IPS-NIHi11 (cell line): ENCODE results near the gene PIK3C3.

Experiments
- DNase-seq: peaks from one replicate; pipeline ENCODE4 v3.0.0; 2012; ENCODE audit warnings: mixed read lengths, low spot score

PIK3C3 gene

DNA sequence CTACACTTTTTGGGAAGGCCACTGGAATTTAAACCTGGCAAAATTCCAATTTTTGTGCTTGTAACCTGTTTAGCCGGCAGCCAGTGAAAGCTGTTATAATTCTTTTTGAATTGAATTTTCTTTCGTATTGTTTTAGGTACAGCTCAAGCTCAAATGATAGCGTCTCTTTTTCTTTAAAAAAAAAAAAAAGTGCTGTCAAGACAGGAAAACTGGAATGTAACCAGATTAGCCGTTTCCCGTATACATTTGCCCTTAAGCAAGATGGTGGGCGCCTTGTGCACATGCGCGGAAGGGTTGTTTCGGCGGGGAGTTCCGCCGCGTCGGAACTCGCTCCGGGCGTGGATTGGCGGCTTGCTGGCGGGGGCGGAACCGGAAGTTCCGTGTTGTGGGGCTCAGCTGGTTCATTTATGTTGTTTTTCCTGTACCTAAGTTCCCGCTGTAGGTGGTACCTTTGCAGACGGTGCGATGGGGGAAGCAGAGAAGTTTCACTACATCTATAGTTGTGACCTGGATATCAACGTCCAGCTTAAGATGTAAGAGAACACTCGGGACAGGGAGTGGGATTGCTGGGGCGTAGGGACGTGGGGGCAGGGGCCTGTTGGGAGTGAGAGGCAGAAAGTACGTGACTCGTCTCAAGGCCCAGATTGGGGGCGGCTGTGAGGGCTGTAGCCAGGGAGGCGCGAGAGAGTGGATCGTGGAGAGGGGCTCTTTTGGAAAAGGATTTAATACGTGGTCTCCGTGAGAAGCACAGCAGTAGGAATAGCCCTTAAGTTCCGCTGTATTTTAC lies at the start of gene PIK3C3:
Gene PIK3C3 (plus strand): TSS at position 408 of the 787 bp plus-strand sequence. CDS start 58 bp downstream, at position 466.
- DNase-seq, result peak; percentile 93

DNA sequence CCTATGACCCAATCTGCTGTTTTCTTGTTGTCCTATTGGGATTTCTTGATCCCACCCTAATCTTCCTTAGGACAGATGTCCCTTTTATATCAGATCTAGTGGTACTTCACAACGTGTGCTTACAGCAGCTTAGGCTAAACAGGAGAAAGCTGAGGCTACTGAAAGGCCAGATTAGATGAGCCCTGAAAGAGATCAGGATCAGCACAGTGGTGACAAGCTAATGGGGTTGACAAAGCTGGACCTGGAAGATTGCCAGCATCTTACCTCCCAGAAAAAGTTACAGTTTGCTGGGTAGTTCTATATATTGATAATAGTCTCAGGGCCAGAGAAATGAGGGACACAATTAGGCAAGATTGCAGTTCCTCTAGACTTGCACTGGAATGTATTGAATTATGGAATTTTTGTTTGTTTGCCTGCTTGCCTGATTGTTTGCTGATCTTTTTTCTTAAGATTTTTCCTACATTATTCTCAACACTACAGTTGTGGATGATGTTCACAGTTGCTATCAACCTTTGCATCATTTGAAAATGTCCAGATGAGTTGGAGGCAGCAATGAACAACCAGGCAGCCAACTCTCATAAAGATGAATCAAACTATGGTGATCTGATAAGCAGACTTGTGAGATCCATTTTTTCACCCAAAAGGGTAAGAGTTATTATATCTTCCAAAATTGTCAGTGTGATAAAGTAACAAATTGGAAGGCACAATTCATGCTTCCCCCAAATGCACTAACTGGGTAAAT lies 49.1 kb upstream of the PIK3C3 start:
- DNase-seq, result no peak

DNA sequence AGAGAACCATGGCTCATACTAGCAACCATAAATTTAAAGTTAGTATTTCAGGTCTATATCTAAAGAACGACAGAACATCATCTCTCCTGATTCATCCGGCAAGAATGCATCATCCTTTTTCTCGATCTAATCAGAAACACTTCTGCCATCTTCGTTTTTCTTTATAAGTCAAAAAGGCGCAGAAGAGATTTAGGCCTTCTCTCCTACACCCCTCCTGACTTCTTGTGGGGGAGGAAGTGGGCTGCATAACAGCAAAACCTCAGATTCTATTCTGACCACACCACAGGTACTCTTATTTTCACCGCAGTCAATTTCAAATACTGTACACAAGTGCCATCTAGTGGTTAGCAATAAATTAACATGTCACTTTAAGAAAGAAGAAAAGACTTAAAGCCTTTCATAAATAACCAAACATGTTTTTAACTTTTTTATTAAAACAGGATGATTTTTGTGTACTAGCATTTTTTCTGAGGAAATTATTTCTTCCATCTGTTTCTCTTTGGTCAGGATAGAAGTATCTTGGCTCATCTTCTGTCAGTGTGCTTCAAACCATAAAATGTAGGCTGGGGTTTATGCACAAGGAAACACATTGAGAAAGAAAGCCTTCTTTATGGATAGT lies 48.4 kb upstream of the PIK3C3 start:
- peak; percentile 58 for DNase-seq

DNA sequence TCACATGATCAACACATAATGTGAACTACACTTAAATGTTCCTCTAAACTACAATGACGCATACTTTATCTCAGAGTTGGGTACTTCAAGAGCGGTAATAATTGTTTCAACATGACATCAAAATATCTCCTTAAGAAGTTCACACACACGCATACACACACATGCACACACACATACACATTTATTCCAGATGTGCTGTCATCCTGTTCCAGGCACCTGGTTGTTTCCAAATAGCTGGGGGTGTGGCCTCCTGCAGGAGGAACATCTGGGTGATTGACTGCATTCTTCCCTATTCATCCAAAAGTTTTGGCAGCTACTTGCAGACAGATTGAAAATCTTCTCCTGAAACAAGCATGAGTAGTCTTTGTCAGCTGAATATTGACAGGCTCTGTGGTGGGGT lies 37.9 kb upstream of the PIK3C3 start:
- DNase-seq, result no peak

DNA sequence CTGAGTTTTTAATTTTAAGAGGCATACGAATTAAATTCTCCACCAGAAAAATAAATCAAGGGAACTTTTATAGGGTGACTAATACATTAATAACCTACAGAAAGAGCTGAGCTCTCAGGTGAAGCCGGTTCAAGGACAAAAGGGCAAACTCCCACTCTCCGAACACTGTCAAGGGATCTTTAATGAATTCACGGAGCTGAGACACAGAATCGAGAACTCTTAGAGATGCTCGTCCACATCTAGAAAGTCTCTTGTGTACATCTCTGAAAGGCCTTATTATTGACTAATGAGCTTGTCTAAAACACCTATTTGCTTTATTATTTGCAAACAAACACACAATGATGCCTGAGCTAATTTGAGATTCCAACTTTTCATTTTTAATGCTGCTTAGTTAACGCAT lies 33.3 kb upstream of the PIK3C3 start:
- DNase-seq, result no peak

DNA sequence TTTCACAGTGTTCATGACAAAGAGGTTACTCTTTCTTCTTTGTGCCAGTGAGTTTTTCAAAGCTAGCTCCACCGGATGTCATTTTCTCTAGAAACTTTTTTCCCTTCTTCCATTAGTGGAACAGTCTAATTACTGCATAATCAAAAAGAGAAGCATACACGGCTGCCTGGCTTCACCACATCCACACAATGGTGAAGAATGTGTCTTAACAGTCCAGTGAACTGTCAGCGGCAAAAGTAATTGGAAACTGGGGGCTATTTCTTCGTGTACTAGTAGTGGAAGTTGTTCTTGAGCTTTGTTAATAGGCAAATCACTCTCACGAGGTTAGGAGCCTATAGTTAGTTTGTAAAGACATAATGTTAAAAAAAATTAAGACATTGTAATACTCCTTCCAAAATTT lies 32.9 kb upstream of the PIK3C3 start:
- no peak for DNase-seq

DNA sequence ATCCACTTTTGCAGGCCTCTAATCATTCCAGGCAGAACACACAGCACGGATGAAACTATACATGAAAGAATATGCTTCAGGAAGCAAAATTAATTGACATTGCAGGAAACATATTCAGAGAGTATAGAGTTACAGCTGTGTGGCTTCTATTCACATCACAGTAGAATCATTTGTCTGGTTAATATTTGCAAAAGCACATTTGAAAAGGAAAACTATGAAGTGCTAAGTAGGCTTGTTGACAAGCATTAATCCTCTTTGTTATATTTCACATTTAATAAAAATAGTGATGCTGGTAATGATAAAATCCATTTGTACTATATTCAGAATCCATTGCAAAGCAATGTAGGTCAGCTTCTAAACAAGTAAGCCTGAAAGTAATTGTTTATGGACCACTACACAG lies 32.2 kb upstream of the PIK3C3 start:
- DNase-seq, result no peak

DNA sequence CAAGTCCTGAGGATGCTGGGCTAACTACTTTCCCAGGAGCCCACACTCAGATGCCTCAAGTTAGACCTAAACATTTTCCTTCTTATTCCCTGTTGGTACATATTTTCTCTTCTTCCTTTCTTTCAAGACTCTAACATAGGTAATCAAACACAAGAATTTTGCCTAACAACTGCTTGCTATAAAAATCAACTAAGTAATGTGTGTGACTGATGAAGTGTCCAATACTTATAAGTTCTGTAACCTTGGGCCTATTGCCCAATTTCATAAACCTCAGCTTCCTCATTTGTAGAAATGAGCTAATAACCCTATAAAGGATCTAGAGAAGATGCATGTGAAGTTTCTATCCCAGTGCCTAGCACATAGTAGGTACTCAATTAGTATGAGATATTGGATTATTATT lies 31.6 kb upstream of the PIK3C3 start:
- DNase-seq, result no peak

DNA sequence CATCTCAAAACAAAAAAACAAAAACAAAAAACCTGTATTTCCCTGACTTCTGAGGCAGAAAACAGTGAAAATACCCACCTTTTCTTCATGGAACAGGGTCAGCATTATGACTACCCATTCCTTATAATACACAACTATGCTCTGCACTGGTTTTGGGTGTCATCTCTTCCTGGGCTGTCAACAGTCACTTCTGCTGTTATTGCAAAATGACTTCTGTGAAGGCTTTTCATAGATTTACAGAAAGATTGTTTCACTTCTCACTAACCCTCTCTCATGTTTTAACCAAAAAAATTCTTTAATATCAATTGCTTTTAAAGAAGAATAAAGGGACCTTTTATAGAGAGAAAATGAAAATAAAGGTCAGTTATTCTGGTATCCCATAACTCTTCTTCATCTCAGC lies 26.5 kb upstream of the PIK3C3 start:
- DNase-seq, result no peak

DNA sequence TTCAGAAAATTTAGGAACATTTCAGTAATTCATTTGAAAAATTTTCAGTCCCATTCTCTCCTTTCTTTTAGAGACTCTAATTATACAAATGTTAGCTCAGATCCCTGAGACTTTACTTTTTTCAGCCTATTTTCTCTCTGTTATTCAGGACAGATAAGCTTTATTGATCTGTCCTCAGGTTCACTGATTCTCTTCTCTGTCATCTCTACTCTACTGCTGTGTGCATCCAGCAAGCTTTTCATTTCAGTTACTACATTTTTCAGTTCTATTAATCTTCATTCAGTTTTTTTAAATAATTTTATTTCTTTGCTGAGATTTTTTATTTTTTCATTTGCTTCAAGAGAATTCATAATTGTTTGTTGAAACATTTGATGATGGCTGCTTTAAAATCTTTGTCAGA lies 22.1 kb upstream of the PIK3C3 start:
- DNase-seq, result no peak

DNA sequence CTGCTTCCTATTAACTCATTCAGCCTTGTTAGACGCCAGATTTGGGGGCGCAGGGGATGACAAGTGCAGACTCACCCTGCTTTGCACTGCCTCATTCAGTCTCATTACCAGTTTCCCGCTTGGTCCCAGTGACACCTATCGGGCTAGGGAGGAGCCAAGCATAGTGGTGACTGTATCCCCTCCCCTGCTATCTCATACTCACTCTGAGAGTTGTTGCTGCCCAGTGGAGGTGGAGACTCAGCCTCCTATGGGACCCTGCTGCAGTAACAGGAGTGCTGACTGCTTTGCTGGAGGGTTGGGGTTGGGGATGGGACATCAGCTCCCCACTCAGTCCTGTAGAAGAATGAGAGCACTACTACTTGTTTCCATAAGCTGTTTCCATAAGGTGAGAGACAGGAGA lies 21.3 kb upstream of the PIK3C3 start:
- peak; percentile 25 for DNase-seq

DNA sequence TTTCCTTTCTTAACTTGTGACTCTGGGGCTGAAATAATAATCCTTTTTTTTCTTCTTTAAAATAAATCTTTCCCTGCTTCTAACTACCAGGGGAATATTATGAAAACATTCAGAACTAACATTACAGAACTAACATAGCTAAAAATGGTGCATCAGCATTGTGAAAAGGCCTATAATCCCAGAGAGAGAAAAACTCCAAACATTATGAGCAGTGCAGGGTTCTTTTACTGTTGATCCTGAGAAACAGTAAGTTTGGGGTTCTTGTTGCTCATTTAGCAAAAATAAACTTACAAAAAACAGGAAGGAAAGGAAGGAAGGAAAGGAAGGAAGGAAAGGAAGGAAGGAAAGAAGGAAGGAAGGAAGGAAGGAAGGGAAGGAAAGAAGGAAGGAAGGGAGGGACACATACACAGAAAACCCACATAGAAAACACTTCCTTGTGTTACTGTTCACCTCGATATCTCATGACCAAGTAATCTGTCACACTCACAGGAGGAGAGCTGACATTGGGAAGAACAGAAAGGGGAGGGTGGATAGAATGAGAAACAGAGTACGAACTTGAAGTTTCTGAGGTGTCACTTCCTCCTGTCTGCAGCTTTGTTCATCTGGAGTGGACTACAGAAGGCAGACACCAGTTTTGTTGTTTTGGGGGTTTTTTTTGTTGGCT lies 18.4 kb upstream of the PIK3C3 start:
- DNase-seq, result no peak

DNA sequence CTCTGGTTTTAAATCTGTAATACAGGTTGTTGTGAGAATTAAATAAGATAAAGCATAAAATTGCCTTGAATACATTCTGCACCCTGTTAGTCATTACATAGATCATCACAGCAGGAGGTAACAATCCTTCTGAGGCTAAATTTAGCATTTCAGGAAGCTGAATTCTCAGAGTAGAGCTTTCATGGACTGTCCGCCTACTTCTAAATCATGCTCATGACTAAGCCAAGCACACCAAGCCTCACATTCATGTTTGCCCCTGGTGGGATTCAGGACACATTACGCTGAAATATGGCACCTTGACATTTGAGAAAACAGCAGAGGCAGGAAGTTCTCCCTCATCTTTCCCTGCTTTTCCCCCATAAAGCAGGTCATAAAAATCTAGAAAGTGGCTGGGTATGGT lies 16.6 kb upstream of the PIK3C3 start:
- DNase-seq, result no peak

DNA sequence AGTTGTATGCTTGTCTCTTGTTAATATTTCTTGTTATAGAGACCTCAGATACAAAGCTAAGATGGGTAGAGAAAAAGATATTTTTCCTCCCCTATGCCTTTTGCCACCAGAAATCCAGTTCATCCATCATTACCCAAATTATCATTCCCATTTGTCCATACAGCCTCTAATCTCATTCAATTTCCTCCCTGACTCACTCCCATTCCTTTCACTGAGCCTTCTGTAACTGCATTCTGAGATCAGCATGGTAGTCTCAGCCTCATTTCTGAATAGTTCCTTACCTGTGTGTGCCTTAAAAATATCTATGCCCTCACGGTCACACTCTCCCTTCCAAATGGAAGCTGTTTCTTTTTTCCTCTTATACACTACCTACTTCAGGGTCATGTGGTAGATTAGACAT lies 15.7 kb upstream of the PIK3C3 start:
- DNase-seq, result no peak

DNA sequence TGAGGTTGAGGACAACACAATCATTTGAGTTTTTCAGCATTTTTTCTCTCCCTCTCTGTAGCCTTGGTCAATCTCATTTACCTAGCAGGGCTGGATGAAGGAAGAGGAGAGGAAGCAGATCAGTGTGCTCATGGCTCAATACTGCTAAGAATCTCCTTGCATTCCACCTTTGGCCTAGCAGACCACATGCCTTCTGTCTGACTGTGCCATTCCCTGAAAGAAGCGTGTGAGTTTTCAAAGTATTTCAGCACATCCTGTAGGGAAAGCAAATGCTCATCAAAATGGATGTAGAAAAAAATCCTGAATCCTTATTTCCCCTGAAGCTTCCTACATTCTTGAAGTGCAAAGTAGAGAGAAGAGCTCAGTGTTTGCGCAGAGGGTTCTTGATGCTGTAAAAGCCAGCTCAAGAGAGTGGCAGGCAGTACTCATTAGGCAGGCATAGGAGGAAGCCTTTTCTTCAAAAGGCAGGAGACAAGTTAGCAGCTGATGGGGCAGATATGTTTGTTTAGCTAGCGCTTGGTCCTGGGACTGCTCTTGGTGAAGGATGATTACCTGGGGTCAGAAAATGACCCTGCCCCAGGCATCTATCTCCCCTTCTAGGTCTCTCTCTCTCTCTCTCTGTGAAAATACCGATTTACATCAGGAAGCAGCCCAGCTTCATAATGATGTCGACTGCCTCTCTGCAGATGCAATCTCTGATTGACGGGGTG lies 14.4 kb upstream of the PIK3C3 start:
- DNase-seq, result no peak

DNA sequence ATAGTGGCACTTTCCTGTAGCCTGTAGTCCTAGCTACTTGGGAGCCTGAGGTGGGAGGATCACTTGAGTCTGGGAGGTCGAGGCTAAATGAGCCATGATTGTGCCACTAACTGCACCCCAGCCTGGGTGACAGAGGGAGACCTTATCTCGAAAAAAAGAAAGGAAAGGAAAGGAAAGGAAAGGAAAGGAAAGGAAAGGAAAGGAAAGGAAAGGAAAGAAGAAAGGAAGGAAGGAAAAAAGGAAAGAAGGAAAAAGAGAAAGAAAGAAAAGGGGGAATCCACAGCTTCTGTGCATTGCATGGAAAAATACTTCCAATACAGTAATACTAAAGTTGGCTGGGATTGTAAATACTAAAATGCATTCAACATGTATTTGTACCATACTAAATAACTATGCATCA lies 12.8 kb upstream of the PIK3C3 start:
- DNase-seq, result no peak

DNA sequence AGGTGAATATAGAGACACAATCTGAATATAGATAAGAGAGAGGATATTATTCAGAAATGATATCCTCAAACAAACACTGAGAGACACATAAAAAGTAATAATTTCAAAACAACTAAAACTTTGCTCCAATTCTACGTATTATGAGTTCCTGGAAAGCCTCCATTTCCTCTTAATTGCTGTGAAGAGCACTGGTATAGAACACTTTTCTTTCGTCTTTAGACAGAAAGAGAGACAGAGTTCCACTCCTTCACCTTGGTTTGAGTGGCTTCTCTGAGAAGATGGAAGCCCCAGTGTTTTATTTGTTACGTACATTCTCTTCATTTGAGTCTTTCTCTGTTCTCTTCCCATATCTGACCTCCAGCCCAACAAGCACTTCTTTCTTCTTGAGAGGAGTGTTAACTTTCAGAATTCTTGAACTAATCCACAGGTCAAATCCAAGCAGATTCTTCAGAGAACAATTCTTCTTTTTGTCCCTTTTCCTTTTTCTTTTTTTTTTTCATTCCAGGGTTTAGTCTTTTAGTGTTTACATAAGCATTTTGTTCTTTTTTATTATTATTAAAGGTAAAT lies 6.4 kb upstream of the PIK3C3 start:
- no peak for DNase-seq

DNA sequence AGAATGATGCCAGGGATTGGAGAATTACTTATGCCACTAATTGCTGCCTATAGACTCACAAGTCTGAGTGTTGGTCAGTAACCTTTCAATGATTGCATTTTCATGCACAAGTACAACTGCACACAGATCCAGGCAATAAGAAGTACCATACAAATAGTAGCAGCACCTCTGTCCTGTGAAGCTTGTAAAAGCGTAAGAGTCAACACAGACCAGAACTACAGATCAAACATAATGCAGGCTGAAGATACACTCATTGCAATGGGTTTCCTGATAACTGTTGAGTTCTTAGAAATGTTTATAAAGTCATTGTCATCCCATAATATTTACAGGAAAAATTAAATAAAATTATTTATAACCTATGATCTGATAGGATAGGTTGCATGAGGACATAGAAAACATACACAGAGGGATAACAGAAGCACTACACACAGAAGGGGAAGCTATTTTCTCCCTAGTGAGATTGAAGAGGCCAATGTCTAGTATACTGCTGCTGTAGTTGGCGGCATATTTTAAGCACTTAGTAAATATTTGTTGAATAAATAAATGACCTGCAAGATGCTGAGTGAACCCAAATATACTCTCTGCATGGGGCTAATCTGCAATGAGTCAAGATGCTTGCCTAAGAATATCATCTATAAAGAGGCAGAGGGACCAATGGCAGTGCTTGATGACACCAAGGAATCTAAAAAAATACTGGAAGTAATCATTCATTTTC lies 5.7 kb upstream of the PIK3C3 start:
- DNase-seq, result no peak

DNA sequence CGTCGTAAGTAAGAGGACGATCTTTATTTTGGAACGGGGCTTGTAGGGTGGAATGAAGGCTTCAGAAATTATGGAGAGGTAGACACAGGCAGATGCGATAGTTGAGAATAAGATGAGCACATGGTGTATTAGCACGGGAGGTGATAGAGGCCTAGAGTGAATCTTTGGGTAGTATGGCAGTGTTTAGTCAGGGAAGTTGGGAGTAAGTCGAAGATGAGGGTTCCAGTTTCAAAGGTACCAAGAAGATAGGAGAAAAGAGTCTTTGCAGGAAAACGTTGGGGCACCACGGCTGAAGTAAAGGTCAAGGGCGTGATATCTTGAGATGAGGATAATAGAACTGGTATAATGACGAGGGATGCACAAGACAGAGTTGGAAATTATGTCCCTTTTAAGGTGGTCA lies 654 bp downstream of the PIK3C3 start:
- DNase-seq, result no peak

DNA sequence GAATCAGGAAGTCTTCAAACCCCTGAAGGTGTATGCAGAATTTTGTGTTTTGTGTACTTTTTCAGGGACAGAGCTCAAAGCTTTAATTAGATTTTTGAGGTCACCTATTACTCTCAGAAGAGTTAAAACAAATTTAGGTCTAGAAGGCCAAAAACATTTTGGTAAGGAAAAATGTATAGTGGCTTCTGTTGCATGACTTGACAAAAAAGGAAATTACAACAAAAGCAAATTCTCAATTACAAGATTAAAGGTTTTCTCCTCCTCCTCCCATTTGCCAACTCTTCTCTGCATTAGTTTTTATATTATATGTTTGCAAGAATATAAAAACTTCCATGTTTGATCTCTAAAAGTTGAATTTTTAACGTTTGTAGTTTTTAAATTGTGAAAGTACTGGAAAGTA lies 4.0 kb downstream of the PIK3C3 start:
- no peak for DNase-seq

DNA sequence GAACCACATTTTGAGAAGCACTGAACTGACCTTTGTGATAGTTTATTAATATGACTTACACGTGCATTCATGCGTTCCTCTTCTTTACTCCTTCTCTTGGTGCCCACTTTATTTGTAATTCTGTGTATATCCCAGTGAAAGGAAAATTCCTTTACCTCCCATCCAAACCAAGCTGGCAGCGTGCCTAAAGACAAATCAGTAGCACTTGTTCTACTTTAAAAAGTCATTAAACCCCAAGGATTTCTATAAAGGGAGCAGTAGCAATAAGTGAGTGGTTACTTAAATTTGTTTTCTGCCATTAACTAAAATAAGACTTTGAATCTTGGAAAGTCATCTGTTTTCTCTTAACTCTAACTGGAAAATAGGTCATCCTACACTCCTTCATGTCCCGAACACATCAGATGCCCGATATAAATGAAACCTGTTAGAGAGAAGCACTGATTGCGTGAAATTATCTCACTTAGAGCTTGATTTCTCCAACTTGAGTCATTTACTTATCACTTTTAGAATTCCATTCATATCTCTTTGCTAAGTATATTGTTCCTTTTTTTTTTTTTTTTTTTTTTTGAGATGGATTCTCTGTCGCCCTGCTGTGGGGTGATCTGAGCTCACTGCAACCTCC lies 10.7 kb downstream of the PIK3C3 start:
- no peak for DNase-seq
